Fibroblast of mammary gland (primary cell): ENCODE data around the gene DOCK4.

Experiments used
- DNase-seq: peaks from one replicate; pipeline ENCODE4 v3.0.0-alpha.2; 2010; ENCODE audit warnings: low read depth
- H3K4me3 ChIP-seq: 2 replicates; pipeline ENCODE4 v1.5.1; 2011; ENCODE audit warnings: low read depth, mild to moderate bottlenecking, low read length, moderate library complexity; ENCODE audit not compliant: control insufficient read depth
- TF ChIP-seq, protein P1 (sequence below): conservative IDR thresholded peaks from 2 replicates; pipeline ENCODE4 v1.5.1; 2011; ENCODE audit warnings: low read depth, low read length, inconsistent platforms; ENCODE audit not compliant: control insufficient read depth, insufficient read depth

Gene DOCK4

DNA sequence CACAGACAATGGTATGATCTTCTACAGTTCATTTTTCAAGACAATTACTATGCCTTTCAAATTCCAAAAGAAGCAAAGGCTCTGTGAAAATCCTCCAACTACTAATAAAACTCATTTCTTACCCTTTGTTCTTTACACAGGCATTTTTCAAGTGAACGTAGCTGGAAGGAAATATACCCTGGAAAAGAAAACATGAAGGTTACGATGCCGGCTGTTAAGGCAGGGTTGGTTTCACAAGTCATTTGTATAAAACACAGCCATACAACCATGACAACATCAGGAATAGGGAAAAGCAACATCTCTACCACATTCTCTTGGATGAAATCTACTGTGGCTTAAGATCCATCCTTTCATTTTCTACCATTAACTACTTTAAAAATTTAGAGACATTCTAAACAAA, 207.9 kb downstream of the DOCK4 start:
- DNase-seq: no peak
- TF ChIP-seq, protein P1, sequence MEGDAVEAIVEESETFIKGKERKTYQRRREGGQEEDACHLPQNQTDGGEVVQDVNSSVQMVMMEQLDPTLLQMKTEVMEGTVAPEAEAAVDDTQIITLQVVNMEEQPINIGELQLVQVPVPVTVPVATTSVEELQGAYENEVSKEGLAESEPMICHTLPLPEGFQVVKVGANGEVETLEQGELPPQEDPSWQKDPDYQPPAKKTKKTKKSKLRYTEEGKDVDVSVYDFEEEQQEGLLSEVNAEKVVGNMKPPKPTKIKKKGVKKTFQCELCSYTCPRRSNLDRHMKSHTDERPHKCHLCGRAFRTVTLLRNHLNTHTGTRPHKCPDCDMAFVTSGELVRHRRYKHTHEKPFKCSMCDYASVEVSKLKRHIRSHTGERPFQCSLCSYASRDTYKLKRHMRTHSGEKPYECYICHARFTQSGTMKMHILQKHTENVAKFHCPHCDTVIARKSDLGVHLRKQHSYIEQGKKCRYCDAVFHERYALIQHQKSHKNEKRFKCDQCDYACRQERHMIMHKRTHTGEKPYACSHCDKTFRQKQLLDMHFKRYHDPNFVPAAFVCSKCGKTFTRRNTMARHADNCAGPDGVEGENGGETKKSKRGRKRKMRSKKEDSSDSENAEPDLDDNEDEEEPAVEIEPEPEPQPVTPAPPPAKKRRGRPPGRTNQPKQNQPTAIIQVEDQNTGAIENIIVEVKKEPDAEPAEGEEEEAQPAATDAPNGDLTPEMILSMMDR: no peak
- no peak overlapping the region for H3K4me3 ChIP-seq

DNA sequence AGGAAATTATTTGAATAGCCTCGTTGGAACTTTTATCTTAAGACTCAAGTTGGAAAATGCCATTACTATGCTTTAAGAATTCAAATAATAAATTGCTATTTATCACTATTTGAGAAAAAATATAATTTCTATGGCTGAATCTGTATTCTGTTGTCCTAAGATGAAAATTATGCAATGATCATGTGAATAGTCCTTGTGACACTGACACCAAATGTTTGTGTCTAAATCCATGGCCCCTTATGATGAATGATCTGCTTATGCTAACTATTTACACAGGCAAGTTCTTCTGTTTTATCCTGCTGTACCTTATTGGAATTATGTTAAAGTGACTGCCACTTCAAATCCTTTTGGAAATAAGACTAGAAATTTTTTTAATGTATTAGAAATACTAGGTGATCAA, 208.7 kb downstream of the DOCK4 start:
- no peak for DNase-seq
- H3K4me3 ChIP-seq: no peak overlapping the region
- TF ChIP-seq, protein P1: no peak

DNA sequence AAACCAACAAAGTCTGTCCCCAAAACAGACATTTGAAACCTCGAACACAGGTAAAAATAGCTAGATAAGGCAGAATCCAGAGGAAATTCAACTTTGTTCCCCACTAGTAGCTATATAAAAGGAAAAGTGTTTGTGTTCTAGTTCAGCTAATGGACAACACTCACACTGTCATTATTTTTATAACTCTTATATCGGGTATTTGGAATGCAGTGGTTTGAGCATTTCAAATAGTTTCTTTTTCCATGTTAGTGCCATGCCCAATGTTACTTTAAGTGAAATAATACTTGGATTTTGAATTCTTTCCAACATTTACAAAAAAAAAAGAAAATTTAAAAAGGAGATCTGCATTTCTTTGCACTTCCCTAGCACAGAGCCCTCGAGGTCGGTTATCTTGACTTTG, 213.6 kb downstream of the DOCK4 start:
- TF ChIP-seq, protein P1: no peak
- DNase-seq: no peak

DNA sequence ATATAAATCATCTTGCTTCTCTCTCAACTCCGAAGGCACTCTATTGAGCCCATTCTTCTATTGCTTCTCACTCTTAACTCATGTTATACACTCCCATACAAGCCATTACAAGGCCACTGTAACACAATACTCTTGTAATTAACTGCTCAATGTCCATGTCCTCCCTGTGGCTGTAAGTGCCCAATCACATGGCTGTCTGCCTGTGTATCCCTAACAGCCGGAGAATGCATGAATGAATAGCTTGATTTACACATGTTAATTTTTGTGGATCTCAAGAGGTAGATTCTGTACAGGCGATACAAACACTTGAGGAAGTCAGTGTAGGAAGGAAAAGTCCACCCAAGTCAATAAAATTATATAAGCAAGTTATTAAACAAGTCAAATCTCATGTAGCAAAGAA, 215.6 kb downstream of the DOCK4 start:
- TF ChIP-seq, protein P1: no peak
- no peak overlapping the region for H3K4me3 ChIP-seq
- DNase-seq: no peak

More for the DNA sequence above, 213.6 kb downstream of the DOCK4 start:
- H3K4me3 ChIP-seq: no peak overlapping the region

DNA sequence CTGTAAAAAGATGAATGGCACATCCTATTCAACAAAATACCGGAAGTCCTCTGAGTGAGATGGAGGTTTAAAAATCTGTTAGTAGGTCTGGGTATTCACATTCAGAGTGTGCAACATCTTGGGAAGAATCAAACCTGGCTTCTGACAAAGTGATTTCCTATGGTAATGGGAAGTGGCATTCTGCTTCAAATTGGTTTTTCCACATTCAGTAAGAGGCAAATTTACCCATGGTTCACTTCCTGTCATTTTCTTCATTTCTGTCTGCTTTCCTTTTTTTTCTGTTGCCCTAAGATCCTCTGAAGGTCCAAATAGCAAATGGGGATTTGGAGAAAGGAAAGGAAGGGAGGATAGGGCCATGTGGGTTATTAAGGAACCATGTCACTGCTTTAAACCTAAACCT, 218.3 kb downstream of the DOCK4 start:
- no peak for DNase-seq
- H3K4me3 ChIP-seq: no peak overlapping the region
- TF ChIP-seq, protein P1: no peak

DNA sequence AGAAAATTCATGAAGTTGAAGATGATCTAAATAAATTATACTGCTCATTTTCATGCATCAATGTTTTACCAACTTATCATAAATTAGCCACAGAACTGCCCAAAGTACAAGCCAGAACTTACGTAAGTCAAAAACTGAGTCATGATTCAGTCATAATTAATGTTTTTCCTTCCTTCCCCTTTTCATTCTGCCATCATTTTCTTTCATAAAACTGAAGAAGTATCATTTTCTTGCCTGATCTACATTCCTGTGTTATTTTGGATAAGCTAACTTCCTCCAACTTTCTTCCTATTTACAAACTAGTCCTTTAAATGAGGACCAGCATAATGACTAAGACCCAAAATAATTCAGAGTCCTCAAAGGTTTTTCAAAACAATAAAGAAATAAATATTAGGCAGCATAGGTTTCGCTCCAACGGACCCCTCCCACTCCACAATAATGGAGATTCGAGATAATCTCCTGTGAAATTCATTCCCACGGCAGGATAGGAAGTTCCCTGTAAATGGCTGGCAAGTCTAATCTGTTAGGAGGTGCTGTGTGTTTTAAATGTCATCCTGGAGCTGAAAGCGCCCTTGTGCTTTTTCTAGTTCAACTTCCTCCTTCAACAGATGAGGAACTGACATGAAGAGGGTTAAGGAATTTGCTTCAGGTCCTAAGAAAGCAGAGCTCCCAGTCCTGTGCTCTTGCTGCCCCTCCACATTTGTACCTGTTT, 218.9 kb downstream of the DOCK4 start:
- peak; percentile 80 for DNase-seq
- TF ChIP-seq, protein P1: no peak
- no peak overlapping the region for H3K4me3 ChIP-seq
